ENCODE results near the gene PBX1.

Gene PBX1

DNA sequence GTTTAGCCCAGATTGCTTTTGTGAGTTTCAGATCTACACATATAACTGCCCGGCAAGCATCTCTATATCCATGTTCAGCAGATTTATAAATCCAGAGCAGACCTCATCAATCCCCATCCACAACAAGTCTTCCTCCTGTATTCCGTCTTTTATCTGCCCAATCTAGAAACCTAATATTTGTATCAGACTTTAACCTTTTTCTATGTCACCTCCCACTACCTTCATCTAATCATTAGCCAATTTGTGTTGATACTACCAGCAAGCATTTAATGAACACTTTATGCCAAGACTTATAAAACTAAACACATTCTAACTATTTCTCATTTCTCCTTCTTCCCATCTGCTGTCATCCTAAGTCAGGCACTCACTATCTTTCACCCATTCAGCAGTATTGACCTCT is 135.5 kb downstream of the PBX1 start:
- TF ChIP-seq FOXP2 (optimal IDR thresholded peaks at IDR 0.05; ENCODE audit: borderline replicate concordance, extremely low read depth, extremely low read length, insufficient read depth) (no peak), TAF1 (IDR thresholded peaks at IDR 0.05; ENCODE audit: borderline replicate concordance, insufficient read depth, low read length) (no peak), POLR2AphosphoS5 (IDR thresholded peaks at IDR 0.05; ENCODE audit: low read depth, low read length) (no peak), SIN3A (IDR thresholded peaks at IDR 0.05; ENCODE audit: borderline replicate concordance, insufficient read depth, low read length) (no peak)
- TF ChIP-seq, protein P1, sequence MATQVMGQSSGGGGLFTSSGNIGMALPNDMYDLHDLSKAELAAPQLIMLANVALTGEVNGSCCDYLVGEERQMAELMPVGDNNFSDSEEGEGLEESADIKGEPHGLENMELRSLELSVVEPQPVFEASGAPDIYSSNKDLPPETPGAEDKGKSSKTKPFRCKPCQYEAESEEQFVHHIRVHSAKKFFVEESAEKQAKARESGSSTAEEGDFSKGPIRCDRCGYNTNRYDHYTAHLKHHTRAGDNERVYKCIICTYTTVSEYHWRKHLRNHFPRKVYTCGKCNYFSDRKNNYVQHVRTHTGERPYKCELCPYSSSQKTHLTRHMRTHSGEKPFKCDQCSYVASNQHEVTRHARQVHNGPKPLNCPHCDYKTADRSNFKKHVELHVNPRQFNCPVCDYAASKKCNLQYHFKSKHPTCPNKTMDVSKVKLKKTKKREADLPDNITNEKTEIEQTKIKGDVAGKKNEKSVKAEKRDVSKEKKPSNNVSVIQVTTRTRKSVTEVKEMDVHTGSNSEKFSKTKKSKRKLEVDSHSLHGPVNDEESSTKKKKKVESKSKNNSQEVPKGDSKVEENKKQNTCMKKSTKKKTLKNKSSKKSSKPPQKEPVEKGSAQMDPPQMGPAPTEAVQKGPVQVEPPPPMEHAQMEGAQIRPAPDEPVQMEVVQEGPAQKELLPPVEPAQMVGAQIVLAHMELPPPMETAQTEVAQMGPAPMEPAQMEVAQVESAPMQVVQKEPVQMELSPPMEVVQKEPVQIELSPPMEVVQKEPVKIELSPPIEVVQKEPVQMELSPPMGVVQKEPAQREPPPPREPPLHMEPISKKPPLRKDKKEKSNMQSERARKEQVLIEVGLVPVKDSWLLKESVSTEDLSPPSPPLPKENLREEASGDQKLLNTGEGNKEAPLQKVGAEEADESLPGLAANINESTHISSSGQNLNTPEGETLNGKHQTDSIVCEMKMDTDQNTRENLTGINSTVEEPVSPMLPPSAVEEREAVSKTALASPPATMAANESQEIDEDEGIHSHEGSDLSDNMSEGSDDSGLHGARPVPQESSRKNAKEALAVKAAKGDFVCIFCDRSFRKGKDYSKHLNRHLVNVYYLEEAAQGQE (IDR thresholded peaks at IDR 0.05; ENCODE audit: insufficient read depth in 1 of 2, low read depth in 2 of 2, low read length in 2 of 2): no peak

DNA sequence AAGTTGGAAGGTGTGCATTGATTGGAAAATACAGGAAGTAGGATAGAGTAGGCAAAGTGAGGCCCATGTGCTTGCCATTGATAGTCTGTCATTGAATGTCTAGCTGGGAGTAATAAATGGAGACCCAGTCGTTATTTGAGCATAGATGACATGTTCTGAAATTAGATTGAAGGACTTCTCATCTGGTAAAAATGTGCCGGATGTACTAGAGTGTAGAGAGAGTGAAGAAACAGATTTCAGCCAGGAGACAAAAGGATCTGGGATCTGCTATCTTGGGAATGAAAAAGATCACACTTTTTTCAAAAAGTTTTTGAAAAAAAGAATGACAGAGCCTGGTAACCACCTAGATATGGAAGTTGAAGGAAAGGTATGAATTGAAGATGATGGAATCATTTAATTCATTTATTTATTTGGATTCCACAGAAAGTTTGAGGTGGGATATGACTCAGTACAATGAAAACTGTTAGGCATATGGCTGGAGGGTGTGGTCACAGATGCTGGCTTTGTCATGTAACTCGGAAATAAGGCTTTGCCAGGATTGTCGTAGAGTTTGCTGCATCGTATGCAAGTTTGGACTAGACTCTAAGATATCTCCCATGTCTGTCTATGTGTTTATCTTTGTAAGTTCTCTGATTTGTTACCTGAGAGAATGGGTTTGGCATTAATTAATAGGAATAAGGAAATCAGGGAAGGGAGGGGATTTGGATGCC is 137.1 kb downstream of the PBX1 start:
- TF ChIP-seq TAF1 (IDR thresholded peaks at IDR 0.05; ENCODE audit: borderline replicate concordance, insufficient read depth, low read length) (no peak), POLR2AphosphoS5 (IDR thresholded peaks at IDR 0.05; ENCODE audit: low read depth, low read length) (no peak), SIN3A (IDR thresholded peaks at IDR 0.05; ENCODE audit: borderline replicate concordance, insufficient read depth, low read length) (no peak)
- TF ChIP-seq, protein P1 (IDR thresholded peaks at IDR 0.05; ENCODE audit: insufficient read depth in 1 of 2, low read depth in 2 of 2, low read length in 2 of 2): no peak

DNA sequence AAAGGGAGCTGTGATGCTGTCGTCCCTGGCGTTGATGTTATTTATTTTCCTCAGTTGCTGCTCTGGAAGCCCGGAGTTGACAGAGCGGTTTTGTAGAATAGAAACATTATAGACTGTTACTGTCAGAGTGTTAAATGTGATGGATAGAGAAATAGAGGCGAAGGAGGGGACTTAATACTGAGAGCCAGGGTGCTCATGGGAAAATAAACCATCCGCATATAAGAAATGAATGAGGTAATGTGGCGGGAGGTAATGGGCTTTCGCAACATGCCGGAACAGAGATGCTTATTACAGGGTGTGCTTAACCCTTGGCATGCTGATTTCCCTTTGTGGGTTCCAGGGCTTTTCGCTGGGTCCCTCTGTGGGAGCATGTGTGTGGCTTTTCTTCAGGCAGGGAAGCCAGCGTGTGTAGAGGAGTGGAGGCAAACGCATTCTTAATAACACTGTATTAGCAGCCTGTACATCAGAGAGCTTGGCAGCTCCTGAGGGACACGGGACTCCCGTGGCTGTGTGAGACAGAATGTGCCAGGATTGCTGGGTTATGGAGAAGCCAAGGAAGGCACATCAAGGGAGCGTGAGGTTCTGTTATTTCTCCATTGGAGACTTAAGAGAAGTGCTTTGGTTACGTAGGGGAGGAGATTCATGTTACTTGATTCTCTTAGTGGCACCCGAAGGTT is 141.0 kb downstream of the PBX1 start:
- TF ChIP-seq, protein P1 (IDR thresholded peaks at IDR 0.05; ENCODE audit: insufficient read depth in 1 of 2, low read depth in 2 of 2, low read length in 2 of 2): no peak
- TF ChIP-seq FOXP2 (optimal IDR thresholded peaks at IDR 0.05; ENCODE audit: borderline replicate concordance, extremely low read depth, extremely low read length, insufficient read depth): no peak
- TF ChIP-seq POLR2AphosphoS5 (IDR thresholded peaks at IDR 0.05; ENCODE audit: low read depth, low read length): no peak
- no peak for TF ChIP-seq TAF1 (IDR thresholded peaks at IDR 0.05; ENCODE audit: borderline replicate concordance, insufficient read depth, low read length)

DNA sequence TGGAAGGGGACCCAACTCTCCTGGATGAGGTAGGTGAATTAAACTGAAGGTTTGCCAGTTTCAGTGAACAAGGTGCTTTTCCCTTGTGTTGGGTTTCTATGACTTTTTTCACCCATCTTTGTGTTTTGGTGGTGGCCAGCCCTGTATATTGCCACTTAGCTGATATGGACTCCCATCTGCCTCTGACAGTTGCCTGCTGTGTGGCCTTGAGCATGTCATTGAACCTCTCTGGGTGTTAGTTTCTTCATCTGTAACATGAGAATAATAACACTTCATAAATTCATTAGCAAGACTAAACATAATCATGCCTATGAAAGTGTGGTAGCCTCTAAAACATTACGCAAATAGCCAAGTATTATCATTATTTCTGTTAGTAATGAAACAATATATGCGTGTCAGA is 141.7 kb downstream of the PBX1 start:
- TF ChIP-seq, protein P1 (IDR thresholded peaks at IDR 0.05; ENCODE audit: insufficient read depth in 1 of 2, low read depth in 2 of 2, low read length in 2 of 2): no peak
- no peak for TF ChIP-seq TAF1 (IDR thresholded peaks at IDR 0.05; ENCODE audit: borderline replicate concordance, insufficient read depth, low read length)
- TF ChIP-seq POLR2AphosphoS5 (IDR thresholded peaks at IDR 0.05; ENCODE audit: low read depth, low read length): no peak
- TF ChIP-seq FOXP2 (optimal IDR thresholded peaks at IDR 0.05; ENCODE audit: borderline replicate concordance, extremely low read depth, extremely low read length, insufficient read depth): no peak
- no peak for TF ChIP-seq SIN3A (IDR thresholded peaks at IDR 0.05; ENCODE audit: borderline replicate concordance, insufficient read depth, low read length)
